NCI-H446 (cell line): ENCODE measurements around the gene FLVCR1.
"Not testable (repeated sequence)": the region's sequence is repeated elsewhere in the genome, so short reads cannot be mapped to it uniquely, and the experiment has no call there.

ENCODE experiments used
- DNase-seq, 2 experiments: peaks; one replicate each; lab custom pipeline; 2025; lab: John Stamatoyannopoulos, UW

The FLVCR1 gene

DNA sequence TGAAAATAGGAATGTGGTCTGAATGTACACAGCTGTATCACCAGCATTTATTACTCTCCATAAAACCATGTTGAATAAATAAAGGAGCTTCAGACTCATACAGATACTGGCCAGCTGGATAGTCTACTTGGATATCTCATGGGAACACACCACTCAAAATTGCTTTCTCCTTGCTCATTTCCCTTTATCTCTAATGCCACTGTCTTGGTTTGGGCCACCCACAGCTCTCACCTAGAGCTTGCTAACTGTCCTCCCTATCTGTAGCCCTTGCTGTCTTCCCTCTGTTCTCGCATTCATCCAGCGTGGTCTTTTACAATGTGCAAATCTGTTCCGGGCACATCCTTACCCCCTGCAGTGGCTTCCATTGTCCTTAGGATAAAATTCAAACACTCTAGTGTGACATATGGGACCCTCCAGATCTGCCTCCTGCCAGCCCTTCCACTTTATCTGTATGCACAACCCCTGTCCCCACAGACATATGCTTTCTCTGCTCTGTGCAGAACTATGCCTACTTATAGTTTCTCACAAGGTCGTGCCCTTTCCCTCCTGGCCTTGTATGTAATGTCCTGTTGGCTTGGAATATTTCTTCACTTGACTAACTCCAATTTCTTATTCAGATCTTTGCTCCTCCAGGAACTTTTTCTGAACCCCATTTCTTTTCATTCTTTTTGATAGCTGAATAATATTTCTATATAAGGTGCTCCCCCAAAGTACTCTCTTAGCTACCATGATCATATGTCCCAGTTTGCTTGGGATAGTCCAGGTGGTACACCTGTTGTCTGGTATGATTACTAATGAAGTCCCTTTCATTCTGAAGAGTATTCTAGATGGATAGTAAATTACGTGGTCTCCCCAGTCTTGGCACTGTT lies 2.9 kb downstream of the FLVCR1 start:
- DNase-seq = no peak

DNA sequence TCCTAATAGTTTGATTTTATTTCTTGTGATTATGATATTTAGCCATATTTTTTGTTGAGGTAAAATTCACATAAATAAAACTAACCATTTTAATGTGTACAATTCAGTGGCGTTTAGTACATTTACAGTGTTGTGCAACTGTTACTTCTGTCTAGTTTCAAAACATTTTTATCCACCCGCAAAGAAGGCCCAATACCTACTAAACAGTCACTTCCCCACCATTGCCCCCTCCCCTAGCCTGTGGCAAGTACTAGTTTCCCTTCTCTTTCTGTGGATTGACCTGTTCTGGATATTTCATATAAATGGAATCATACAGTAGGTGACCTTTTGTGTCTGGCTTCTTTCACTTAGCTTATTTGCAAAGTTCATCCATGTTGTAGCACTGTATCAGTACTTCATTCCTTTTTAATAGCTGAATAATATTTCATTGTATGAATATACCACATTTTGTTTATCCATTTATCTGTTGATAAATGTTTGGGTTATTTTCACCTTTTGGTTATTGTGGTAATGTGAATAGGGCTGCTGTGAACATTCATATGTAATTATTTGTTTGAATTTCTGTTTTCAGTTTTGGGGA lies 4.1 kb downstream of the FLVCR1 start:
- DNase-seq = no peak

DNA sequence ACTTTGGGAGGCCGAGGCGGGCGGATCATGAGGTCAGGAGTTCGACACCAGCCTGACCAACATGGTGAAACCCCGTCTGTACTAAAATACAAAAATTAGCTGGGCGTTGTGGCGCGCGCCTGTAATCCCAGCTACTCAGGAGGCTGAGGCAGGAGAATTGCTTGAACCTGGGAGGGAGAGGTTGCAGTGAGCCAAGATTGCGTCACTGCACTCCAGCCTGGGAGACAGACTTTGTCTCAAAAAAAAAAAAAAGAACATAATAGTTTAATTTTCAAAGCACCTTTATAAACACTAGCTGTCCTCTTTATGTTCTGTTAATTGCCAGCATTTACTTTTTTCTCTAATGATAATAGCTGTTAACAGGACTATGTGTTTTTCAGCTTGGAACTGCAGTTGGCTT lies 5.3 kb downstream of the FLVCR1 start:
- DNase-seq = not testable (repeated sequence)

DNA sequence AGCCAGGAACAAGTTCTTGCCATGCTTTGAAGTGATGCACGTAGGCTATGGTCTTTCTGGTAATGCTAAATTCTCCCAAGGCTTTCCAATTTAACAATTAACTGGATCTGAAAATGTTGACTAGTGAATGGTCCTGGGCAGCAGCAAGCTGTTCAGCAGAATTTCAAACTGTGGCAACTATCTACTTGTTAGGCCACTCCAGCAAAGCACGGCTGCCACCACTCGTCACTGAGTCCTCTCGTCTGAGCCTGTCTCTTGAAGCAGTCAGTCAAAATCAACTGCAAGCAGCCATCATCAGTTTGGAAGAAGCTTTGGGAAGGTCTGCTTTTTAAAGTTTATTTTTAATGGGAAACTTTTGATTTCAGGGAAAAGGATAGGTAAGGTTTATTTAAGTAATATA lies 6.1 kb downstream of the FLVCR1 start:
- no peak for DNase-seq

DNA sequence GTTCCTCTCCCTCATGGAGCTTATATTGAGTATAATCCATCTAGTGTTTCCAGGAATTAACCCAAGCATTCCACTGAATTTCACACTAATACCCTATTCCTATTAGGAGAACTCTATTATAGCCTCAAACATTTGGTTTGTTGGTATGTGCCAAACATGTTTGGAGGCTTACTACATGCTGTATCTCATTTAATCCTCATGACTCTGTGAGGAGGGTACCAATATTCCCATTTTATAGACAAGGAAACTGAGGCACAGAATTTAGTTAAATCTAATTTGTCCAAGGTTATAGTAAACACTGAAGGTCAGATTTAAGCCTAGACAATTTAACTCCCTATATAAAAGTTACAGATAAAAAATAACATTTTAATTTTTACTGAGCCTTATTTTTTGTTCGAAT lies 9.1 kb downstream of the FLVCR1 start:
- no peak for DNase-seq

DNA sequence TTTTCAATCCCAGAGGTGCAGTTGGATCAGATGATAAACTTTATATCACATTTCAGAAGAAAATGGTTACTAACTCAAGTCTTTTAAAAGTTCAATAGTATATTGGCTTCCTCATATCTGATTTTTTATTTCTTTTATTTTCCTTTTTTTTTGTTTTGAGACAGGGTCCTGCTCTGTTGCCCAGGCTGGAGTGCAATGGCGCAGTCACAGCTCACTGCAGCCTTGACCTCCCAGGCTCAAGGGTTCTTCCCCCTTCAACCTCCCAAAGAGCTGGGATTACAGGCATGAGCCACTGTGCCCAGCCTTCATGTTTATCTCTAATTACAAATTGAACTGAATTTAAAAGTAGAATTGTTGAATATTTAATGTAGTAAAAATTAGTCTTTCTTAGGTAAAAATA lies 13.9 kb downstream of the FLVCR1 start:
- DNase-seq = no peak

DNA sequence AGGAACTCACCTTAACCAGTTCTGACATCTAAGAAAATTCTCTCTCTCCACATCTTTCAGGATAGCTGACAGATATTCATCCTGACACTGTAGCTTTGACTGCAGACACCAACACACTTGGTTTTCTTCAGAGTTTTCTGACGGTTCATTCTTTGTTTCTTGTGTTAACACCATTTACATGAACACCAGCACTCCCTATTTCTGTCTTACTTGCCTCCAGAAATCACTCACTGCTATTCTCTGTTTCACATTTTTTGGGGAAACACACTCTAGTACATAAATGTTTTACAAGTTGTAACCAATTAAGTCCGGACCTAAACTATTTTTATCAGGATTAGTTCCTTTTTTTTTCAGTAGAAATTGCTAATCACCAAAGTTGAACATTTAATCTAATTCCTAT lies 15.4 kb downstream of the FLVCR1 start:
- no peak for DNase-seq

DNA sequence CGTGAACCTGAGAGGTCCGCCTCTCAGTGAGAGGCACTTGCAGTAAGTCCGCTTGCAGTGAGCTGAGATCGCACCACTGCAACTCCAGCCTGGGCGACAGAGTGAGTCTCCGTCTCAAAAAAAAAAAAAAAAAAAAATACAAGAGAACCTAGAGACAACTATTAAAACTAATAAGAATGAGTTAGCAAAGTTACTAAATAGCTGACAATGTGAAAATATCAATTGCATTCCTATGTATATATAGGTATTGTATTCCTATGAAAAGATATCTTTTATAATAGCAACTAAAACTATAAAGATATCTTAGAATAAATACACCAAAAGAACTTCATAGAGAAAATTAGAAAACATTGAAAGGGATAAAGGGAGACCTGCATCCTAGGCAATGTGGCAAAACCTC lies 20.3 kb downstream of the FLVCR1 start:
- no peak for DNase-seq

DNA sequence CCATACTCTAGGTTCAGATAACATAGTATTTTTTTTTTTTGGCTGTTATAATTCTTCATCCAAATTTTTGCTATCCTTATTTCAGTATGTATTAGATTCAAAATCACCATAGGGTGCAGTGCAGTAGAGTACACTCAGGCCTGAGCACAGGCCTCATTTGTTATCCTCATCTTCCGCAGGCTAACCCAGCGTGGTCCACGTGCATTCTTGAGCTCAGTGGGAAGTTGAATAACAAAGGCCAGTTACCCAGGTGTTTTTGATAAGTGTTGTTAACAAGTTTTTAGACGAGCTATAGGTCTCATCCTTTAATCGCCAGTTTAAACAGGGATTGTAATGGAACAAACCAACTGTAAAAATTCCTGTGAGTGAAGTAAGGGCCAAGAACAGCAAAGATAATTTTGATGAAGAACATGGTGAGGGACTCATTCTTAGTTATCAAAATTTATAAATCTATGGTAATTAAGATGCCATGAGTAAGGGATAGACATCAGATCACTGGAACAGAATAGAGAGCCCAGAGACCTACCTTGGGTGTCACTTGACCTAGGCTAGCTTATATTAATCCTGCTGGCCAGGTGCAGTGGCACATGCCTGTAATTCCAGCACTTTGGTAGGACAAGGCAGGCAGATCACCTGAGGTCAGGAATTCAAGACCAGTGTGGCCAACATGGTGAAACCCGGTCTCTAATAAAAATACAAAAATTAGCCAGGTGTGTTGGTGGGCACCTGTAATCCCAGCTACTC lies 22.0 kb downstream of the FLVCR1 start:
- DNase-seq = no peak

DNA sequence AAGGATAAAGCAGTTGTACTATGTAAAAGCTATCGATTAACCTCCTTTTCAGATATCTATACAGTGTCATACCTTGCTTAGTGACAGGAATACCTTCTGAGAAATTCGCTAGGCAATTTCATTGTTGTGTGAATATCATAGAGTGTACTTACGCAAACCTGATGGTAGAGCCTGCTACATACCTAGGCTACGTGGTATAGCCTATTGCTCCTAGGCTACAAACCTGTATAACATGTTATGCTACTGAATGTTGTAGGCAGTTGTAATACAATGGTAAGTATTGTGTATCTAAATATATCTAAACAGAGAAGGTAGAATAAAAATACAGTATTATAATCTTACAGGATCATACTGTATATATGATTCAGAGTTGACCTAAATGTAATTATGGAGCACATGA lies 26.5 kb downstream of the FLVCR1 start:
- DNase-seq = no peak

DNA sequence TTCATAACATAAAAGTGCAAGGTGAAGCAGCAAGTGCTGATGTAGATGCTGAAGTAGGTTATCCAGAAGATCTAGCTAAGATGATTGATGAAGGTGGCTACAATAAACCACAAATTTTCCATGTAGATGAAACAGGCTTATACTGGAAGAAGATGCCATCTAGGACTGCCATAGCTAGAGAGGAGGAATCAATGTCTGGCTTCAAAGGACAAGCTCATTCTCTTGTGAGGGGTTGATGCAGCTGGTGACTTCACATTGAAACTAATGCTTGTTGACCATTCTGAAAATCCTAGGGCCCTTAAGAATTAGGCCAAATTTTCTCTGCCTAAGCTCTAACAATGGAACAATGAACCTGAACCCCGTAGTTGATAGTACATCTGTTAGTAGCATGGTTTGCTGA lies 34.0 kb downstream of the FLVCR1 start:
- no peak for DNase-seq

DNA sequence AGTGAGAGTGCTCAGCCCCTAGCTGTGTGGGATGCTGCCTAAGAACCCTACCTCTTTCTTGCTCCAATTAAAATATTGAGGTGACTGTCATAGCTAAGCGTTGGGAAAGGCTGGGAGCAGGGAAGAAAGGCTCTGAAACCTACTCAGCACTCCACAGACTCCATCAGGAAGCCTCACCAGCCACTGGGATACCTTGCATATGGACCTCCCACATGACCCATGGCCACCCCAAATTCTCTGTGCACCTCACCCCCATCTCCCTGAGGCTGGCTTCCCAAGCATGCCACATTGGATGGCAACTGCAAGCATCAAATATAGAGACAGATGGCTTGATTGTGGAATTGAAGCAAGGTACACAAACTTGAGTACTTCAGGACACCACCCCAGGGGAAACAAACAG lies 41.8 kb downstream of the FLVCR1 start:
- DNase-seq = no peak

DNA sequence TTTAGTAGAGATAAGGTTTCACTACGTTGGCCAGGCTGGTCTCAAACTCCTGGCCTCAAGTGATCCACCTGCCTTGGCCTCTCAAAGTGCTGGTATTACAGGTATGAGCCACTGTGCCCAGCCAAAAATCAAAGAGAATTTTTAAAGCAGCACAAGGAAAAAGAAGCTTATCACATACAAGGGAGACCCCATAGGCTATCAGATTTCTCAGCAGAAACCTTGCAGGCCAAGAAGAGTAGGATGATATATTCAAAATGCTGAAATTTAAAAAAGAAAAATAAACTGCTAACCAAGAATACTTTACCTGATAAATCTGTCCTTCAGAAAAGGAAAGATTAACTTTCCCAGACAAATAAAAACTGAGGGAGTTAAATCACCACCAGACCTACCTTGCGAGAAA lies 43.2 kb downstream of the FLVCR1 start:
- DNase-seq = no peak

DNA sequence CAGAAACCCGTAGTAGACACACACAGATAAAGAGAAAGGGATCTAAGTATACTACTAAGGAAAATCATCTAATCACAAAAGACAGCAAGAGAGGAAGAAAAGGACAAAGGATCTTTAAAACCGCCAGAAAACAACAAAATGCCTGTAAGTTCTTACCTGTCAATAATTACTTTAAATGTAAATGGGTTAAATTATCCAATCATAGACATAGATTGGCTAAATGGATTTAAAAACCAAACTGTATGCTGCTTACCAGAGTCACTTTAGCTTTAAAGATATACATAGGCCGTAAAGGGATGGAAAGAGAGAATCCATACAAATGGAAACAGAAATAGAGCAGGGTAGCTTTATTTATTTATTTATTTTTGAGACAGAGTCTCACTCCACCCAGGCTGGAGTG lies 44.0 kb downstream of the FLVCR1 start:
- no peak for DNase-seq

DNA sequence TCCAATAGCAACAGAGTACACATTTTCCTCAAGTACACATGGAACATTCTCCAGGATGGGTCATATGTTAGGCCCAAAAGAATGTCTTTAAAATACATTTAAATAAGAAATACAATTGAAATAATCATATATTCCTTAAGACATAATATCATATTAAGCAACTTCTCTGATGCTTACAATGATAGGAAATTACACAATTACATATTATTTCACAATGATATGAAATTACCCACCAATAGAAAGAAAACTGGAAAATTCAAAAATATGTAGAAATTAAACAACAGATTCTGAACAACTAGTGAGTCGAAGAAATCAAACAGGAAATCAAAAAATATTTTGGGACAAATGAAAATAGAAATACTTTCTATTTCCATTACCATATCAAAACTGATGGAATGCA lies 45.6 kb downstream of the FLVCR1 start:
- DNase-seq = no peak

DNA sequence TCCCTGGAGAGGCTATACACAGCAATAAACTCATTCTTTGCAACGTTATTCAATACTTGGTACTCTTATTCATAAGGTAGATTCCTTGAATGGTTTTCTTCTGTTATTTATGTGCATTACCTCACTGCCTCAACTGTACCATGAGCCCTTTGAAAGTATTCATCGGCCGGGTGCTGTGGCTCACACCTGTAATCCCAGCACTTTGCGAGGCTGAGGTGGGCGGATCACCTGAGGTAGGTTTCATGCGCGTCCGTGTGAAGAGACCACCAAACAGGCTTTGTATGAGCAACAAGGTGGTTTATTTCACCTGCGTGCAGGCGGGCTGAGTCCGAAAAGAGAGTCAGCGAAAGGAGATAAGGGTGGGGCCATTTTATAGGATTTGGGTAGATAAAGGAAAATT lies 50.0 kb downstream of the FLVCR1 start:
- DNase-seq = not testable (repeated sequence)

DNA sequence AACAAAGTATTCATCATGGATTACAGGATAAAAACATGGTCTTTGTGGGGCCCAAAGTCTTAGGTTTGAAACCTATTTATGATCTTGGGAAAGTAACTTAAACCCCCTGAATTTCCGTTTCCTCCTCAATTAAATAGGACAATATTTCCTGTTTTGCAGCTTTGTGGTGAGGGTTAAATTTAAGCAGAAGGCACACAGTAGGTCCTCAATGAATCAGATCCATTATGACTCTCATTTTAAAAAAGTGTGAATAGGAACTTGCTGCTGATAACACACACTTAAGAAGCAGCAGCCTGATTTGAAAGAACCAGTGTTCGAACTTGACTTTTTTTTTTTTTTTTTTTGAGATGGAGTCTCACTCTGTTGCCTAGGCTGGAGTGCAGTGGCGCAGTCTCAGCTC lies 50.9 kb downstream of the FLVCR1 start:
- DNase-seq = no peak

DNA sequence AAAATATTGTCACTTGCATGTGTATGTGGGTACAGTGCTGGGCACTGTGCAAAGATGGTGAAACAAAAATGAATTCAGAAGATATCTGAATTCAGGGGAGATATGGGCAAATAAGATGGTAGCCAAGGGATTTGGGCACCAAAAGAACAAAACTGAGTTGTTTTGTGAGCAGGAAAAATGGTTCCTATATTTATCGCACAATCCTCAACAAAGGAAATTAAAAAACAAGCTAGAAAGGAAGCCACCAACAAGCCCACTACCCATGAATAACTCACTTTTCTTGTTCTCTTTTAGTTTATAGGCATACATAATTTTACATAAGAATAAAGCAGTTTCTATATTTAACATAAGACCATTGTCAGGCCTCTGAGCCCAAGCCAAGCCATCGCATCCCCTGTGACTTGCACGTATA lies 51.6 kb downstream of the FLVCR1 start:
- no peak for DNase-seq

DNA sequence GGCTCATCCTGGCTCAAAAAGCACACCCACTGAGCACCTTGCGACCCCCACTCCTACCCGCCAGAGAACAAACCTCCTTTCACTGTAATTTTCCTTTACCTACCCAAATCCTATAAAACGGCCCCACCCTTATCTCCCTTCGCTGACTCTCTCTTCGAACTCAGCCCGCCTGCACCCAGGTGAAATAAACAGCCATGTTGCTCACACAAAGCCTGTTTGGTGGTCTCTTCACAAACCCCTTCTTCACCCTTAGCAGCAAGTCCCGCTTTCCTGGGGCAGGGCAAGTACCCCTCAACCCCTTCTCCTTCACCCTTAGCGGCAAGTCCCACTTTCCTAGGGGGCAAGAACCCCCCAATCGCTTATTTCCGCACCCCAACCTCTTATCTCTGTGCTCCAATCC lies 52.1 kb downstream of the FLVCR1 start:
- DNase-seq = not testable (repeated sequence)

DNA sequence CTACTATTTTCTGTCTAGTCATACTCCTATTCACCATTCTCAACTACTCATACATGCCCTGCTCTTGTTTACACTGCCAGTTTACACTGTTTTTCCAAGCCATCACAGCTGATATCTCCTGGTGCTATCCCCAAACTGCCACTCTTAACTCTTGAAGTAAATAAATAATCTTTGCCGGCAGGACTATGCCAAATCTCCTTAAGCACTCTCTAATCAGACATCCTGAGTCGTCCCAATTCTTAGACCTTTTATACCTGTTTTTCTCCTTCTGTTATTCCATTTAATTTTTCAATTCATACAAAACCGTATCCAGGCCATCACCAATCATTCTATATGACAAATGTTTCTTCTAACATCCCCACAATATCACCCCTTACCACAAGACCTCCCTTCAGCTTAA lies 55.6 kb downstream of the FLVCR1 start:
- not testable (repeated sequence) for DNase-seq

DNA sequence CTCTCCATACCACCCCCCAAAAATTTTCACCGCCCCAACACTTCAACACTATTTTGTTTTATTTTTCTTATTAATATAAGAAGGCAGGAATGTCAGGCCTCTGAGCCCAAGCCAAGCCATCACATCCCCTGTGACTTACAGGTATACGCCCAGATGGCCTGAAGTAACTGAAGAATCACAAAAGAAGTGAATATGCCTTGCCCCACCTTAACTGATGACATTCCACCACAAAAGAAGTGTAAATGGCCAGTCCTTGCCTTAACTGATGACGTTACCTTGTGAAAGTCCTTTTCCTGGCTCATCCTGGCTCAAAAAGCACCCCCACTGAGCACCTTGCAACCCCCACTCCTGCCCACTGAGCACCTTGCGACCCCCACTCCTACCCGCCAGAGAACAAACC lies 56.0 kb downstream of the FLVCR1 start:
- not testable (repeated sequence) for DNase-seq

DNA sequence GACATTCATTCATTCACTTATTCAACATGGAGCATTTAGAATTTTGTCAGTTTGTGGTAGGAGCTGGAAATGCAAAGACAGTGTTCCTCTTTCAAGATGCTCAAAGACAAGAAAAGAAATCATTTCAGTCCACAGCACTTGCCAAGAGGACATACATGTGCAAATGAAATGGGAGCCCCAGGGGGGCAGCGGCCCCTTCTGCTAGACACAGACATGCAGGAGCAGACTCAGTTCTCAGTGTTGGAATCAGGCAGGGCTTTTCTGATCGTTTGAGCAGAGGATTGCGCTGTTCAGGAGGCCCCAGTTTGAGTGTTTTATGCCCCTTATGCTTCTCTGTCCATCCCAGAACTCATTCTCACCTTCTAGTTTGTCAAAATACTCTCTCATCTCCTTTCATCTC lies 56.7 kb downstream of the FLVCR1 start:
- DNase-seq = no peak
